Endothelial cell of umbilical vein (primary cell): ENCODE results near the gene BICRA.

ENCODE experiments used
- EZH2 ChIP-seq: IDR thresholded peaks from 2 replicates; pipeline ENCODE4 v1.6.1; 2012; ENCODE audit warnings: borderline replicate concordance, low read depth, mild to moderate bottlenecking, moderate library complexity, low read length, inconsistent platforms; ENCODE audit not compliant: severe bottlenecking
- POLR2A ChIP-seq: IDR thresholded peaks from 2 replicates; pipeline ENCODE4 v1.6.1; 2012; ENCODE audit warnings: low read depth, mild to moderate bottlenecking, control low read depth, low read length
- POLR2AphosphoS5 ChIP-seq: IDR thresholded peaks from 2 replicates; pipeline ENCODE4 v1.6.1; 2012; ENCODE audit warnings: low read depth, mild to moderate bottlenecking, control low read depth, low read length, moderate library complexity; ENCODE audit not compliant: insufficient read depth
- TF ChIP-seq, protein P1 (sequence below), 2 donors: IDR thresholded peaks; 1 replicate in 1 of 2; 2 replicates in 1 of 2; pipeline ENCODE4 v1.5.1; 2011; ENCODE audit warnings: low read length in 2 of 2, mild to moderate bottlenecking in 2 of 2, moderate library complexity in 2 of 2, control low read depth in 1 of 2, inconsistent platforms in 1 of 2, low read depth in 1 of 2; ENCODE audit not compliant: insufficient read depth in 1 of 2; ENCODE audit errors: extremely low read depth in 1 of 2

DNA sequence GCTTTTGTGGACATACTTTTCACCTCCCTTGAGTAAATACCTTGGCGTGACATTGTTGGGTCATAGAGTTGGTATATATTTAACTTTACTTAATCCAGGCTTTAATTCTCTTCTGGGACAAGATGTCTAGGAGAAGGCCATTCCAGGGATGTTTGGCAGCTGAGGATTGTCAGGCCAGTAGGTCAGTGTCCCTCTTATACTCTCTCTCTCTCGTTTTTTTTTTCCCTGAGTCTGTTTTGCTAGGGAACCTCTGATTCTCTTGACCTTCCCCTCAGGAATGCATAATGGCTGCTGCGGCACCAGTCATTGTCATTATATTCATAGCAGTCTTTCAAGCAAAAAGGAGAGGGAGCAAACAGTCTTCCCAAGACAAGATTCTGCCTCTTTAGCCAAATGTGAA lies 48.8 kb downstream of the BICRA start:
- TF ChIP-seq, protein P1, sequence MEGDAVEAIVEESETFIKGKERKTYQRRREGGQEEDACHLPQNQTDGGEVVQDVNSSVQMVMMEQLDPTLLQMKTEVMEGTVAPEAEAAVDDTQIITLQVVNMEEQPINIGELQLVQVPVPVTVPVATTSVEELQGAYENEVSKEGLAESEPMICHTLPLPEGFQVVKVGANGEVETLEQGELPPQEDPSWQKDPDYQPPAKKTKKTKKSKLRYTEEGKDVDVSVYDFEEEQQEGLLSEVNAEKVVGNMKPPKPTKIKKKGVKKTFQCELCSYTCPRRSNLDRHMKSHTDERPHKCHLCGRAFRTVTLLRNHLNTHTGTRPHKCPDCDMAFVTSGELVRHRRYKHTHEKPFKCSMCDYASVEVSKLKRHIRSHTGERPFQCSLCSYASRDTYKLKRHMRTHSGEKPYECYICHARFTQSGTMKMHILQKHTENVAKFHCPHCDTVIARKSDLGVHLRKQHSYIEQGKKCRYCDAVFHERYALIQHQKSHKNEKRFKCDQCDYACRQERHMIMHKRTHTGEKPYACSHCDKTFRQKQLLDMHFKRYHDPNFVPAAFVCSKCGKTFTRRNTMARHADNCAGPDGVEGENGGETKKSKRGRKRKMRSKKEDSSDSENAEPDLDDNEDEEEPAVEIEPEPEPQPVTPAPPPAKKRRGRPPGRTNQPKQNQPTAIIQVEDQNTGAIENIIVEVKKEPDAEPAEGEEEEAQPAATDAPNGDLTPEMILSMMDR (IDR thresholded peaks at IDR 0.05; ENCODE audit: extremely low read depth in 1 of 2, insufficient read depth in 1 of 2, low read depth in 1 of 2, low read length in 2 of 2): no peak
- TF ChIP-seq POLR2A: no peak
- no peak for TF ChIP-seq POLR2AphosphoS5
- TF ChIP-seq EZH2: no peak
